OCI-LY7 (cell line): ENCODE results near the gene TERB1.

ENCODE experiments used
- EZH2phosphoT487 ChIP-seq: fragments of 200-600 bp; sonication (generic); IDR thresholded peaks from 2 replicates; pipeline ENCODE4 v1.6.1; 2018; ENCODE audit warnings: low read depth, borderline replicate concordance, mild to moderate bottlenecking, mixed run types, antibody characterized with exemption, low read length, moderate library complexity, mixed read lengths
- TF ChIP-seq, protein P1 (sequence below): fragments of 200-600 bp; sonication (generic); conservative IDR thresholded peaks from 2 replicates; pipeline ENCODE4 v1.5.1; 2014; ENCODE audit warnings: mild to moderate bottlenecking, antibody characterized with exemption, low read length, moderate library complexity, mixed read lengths

DNA sequence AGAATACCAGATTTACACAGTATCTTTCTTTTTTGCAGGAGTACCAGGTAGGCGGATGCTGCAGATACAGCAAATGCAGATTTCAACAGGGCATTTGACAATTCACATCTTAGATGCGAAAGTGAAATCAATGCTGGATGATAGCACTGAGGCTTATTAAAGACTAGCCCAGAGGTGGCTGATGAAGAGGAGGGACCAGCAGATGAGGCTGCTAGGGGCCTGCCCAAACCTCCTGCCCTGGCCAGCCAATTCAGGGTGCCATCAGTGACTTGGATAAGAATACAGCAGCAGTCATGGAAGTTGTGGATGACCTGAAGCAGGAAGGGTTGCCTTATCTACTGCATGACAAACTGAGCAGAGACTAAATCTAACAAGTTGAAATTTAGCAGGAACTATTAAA lies 48.4 kb downstream of the TERB1 start:
- TF ChIP-seq, protein P1, sequence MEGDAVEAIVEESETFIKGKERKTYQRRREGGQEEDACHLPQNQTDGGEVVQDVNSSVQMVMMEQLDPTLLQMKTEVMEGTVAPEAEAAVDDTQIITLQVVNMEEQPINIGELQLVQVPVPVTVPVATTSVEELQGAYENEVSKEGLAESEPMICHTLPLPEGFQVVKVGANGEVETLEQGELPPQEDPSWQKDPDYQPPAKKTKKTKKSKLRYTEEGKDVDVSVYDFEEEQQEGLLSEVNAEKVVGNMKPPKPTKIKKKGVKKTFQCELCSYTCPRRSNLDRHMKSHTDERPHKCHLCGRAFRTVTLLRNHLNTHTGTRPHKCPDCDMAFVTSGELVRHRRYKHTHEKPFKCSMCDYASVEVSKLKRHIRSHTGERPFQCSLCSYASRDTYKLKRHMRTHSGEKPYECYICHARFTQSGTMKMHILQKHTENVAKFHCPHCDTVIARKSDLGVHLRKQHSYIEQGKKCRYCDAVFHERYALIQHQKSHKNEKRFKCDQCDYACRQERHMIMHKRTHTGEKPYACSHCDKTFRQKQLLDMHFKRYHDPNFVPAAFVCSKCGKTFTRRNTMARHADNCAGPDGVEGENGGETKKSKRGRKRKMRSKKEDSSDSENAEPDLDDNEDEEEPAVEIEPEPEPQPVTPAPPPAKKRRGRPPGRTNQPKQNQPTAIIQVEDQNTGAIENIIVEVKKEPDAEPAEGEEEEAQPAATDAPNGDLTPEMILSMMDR = no peak
- no peak for TF ChIP-seq EZH2phosphoT487
